Sigmoid colon (tissue), 4 donors: ENCODE measurements around the gene GRIK1.

ENCODE experiments used
- CTCF ChIP-seq, 4 experiments: fragments of 450-650 bp in 3 of 4; fragments of 200-600 bp in 1 of 4; IDR thresholded peaks; one replicate each; pipeline ENCODE4 v1.5.1; 2016 to 2019; ENCODE audit warnings: antibody characterized with exemption in 4 of 4, mild to moderate bottlenecking in 3 of 4, moderate library complexity in 2 of 4
- EP300 ChIP-seq, 4 donors: sonication (generic); formaldehyde crosslinking; IDR thresholded peaks; one replicate each; pipeline ENCODE4 v1.6.1; 2017; ENCODE audit warnings: antibody characterized with exemption in 4 of 4

GRCh38 chr21:29808153-29808552 is 131.6 kb downstream of the GRIK1 start:
- no peak for TF ChIP-seq CTCF (IDR thresholded peaks at IDR 0.05)
- TF ChIP-seq EP300 (IDR thresholded peaks at IDR 0.05): no peak
